HCT116 (cell line): ENCODE results near the gene LRG1. TPM values are rescaled to one million over a fixed set of nuclear protein-coding genes. Genes with fewer than 3 reads are reported as not detected.
A peak's percentile ranks its signal among the peaks of the same experiment; 100 is the strongest.

Source experiments
- ATAC-seq: fragments of 200-7000 bp; cut with Tn5 transposase; 2 replicates; pipeline ENCODE4 v1.9.1; 2020; ENCODE audit warnings: mild to moderate bottlenecking, moderate library complexity
- BruUV-seq: library from RNA; stranded (reverse); fragments of 400-500 nt; replicated peaks from 2 replicates; lab custom pipeline; 2021; lab: Mats Ljungman, UMichigan
- CTCF ChIA-PET: fragments of 300-600 bp; sonication (Branson Sonifier 250); formaldehyde crosslinking; loops from one replicate; lab custom pipeline; 2021; ENCODE audit warnings: antibody characterized with exemption; lab: Charles Lee
- POLR2A ChIA-PET: fragments of 300-600, 350-600 bp; sonication (Branson Sonifier 250); formaldehyde crosslinking; loops from one replicate; lab custom pipeline; 2021; ENCODE audit warnings: antibody characterized with exemption; lab: Charles Lee
- RAD21 ChIA-PET, 2 experiments: fragments of 300-600 bp; sonication (Branson Sonifier 250); formaldehyde crosslinking; loops; one replicate each; lab custom pipeline; 2023; ENCODE audit warnings: low total read pairs in 2 of 2; ENCODE audit not compliant: uncharacterized antibody in 2 of 2, unreplicated experiment in 2 of 2, low non-redundant PET in 1 of 2; lab: Charles Lee
- DNase-seq: peaks from one replicate; pipeline ENCODE4 v3.0.0-alpha.2; 2010; ENCODE audit warnings: low read depth, low spot score
- H2AFZ ChIP-seq: fragments of 200-600 bp; shearing (Covaris generic), sonication (generic); 2 replicates; pipeline ENCODE4 v1.6.1; 2017; ENCODE audit warnings: low read depth, mixed run types, mixed read lengths, antibody characterized with exemption, low read length; ENCODE audit not compliant: poor library complexity, severe bottlenecking
- H3K27ac ChIP-seq: 2 replicates; pipeline ENCODE4 v1.5.1; 2012; ENCODE audit warnings: low read depth, low read length
- H3K27me3 ChIP-seq: fragments of 200-600 bp; sonication (generic); 2 replicates; pipeline ENCODE4 v1.6.1; 2016; ENCODE audit warnings: mixed run types, low read length, mixed read lengths; ENCODE audit not compliant: insufficient read depth
- H3K36me3 ChIP-seq, 2 experiments: fragments of 200-500 bp in 1 of 2; fragments of 200-600 bp in 1 of 2; sonication (Bioruptor generic) in 1 of 2; sonication (generic) in 1 of 2; 2 replicates each; pipeline versions ENCODE4 v1.5.1 to v1.6.1; 2014 to 2016; ENCODE audit warnings: low read length in 2 of 2, inconsistent platforms in 1 of 2, mixed read lengths in 1 of 2, mixed run types in 1 of 2; ENCODE audit not compliant: insufficient read depth in 2 of 2, control insufficient read depth in 1 of 2
- H3K4me1 ChIP-seq, 2 experiments: fragments of 200-600 bp in 1 of 2; sonication (generic) in 1 of 2; 2 replicates each; pipeline versions ENCODE4 v1.5.1 to v1.6.1; 2012 to 2017; ENCODE audit warnings: low read length in 2 of 2, inconsistent platforms in 1 of 2, mild to moderate bottlenecking in 1 of 2, mixed read lengths in 1 of 2, mixed run types in 1 of 2, moderate library complexity in 1 of 2; ENCODE audit not compliant: insufficient read depth in 2 of 2, control insufficient read depth in 1 of 2
- H3K4me2 ChIP-seq: fragments of 200-600 bp; sonication (generic); 2 replicates; pipeline ENCODE4 v1.6.1; 2017; ENCODE audit warnings: mixed run types, low read length, mixed read lengths
- H3K4me3 ChIP-seq, 2 experiments: fragments of 200-600 bp in 1 of 2; sonication (generic) in 1 of 2; replicated peaks in 1 of 2; 2 replicates each; pipeline ENCODE4 v1.5.1; 2011 to 2016; ENCODE audit warnings: low read length in 2 of 2, control low read depth in 1 of 2, low read depth in 1 of 2, mild to moderate bottlenecking in 1 of 2, mixed read lengths in 1 of 2, mixed run types in 1 of 2
- H3K79me2 ChIP-seq: fragments of 200-600 bp; sonication (generic); 2 replicates; pipeline ENCODE4 v1.6.1; 2017; ENCODE audit warnings: mild to moderate bottlenecking, mixed run types, low read length, moderate library complexity, mixed read lengths; ENCODE audit not compliant: insufficient read depth
- H3K9ac ChIP-seq: fragments of 200-600 bp; sonication (generic); 2 replicates; pipeline ENCODE4 v1.6.1; 2016; ENCODE audit warnings: low read length, mixed read lengths
- H3K9me2 ChIP-seq: fragments of 200-600 bp; sonication (generic), shearing (Covaris generic); 2 replicates; pipeline ENCODE4 v1.6.1; 2017; ENCODE audit warnings: mixed run types, mild to moderate bottlenecking, moderate library complexity; ENCODE audit not compliant: insufficient read depth
- H3K9me3 ChIP-seq, 2 experiments: fragments of 200-500 bp in 1 of 2; fragments of 200-600 bp in 1 of 2; sonication (Bioruptor generic) in 1 of 2; sonication (generic) in 1 of 2; 2 replicates each; pipeline ENCODE4 v1.6.1; 2014 to 2017; ENCODE audit warnings: low read length in 2 of 2, mixed read lengths in 2 of 2, inconsistent platforms in 1 of 2, low read depth in 1 of 2, mild to moderate bottlenecking in 1 of 2, mixed run types in 1 of 2, moderate library complexity in 1 of 2; ENCODE audit not compliant: control insufficient read depth in 1 of 2, insufficient read depth in 1 of 2
- H4K20me1 ChIP-seq: fragments of 200-600 bp; sonication (generic), shearing (Covaris generic); 2 replicates; pipeline ENCODE4 v1.6.1; 2017; ENCODE audit warnings: mixed run types, mild to moderate bottlenecking, moderate library complexity; ENCODE audit not compliant: insufficient read depth
- ATF3 ChIP-seq: IDR thresholded peaks from 2 replicates; pipeline ENCODE4 v1.6.1; 2012
- CEBPB ChIP-seq: IDR thresholded peaks from 2 replicates; pipeline ENCODE4 v1.6.1; 2012; ENCODE audit warnings: low read depth
- EZH2 ChIP-seq: fragments of 200-600 bp; sonication (generic); IDR thresholded peaks from 2 replicates; pipeline ENCODE4 v1.6.1; 2017; ENCODE audit warnings: antibody characterized with exemption, mixed run types
- EZH2phosphoT487 ChIP-seq: fragments of 200-600 bp; IDR thresholded peaks from 2 replicates; pipeline ENCODE4 v1.6.1; 2018; ENCODE audit warnings: antibody characterized with exemption, borderline replicate concordance
- FOSL1 ChIP-seq: IDR thresholded peaks from 2 replicates; pipeline ENCODE4 v1.6.1; 2012; ENCODE audit warnings: low read depth
- POLR2A ChIP-seq: IDR thresholded peaks from 2 replicates; pipeline ENCODE4 v1.7.0; 2011; ENCODE audit warnings: borderline replicate concordance; ENCODE audit not compliant: insufficient read depth, insufficient read length; ENCODE audit errors: extremely low read depth
- POLR2AphosphoS5 ChIP-seq: IDR thresholded peaks from 2 replicates; pipeline ENCODE4 v1.6.1; 2011; ENCODE audit warnings: mild to moderate bottlenecking, low read depth, low read length, moderate library complexity
- RAD21 ChIP-seq: IDR thresholded peaks from 2 replicates; pipeline ENCODE4 v1.6.1; 2012; ENCODE audit warnings: low read depth, mild to moderate bottlenecking
- YY1 ChIP-seq: IDR thresholded peaks from 2 replicates; pipeline ENCODE4 v1.6.1; 2011; ENCODE audit warnings: low read length, low read depth, moderate library complexity, mild to moderate bottlenecking; ENCODE audit not compliant: insufficient replicate concordance; ENCODE audit errors: extremely low read depth
- intact Hi-C: fragments of 100-400 bp; cut with micrococcal nuclease; formaldehyde crosslinking; loops from 2 replicates; pipeline ENCODE4 v1.10.0; 2022
- total RNA-seq: library from RNA; stranded (reverse); gene quantifications from one replicate; pipeline ENCODE4 v1.2.1, GENCODE V29; 2021; ENCODE audit not compliant: unreplicated experiment

The LRG1 gene
- total RNA-seq, 1 experiment from 2014 or later = 1.3 TPM

GRCh38 chr19:4584670-4585460, 45.0 kb upstream of the LRG1 start:
- CTCF ChIA-PET = interaction anchor here (1.2 kb wide), 1 partner anchor 9 kb away, joined by 6 read pairs; no protein-coding TSS in a partner anchor
- BruUV-seq = no TSS peak
- peaks cover 5% of the 10 kb centered on the region for H3K79me2 ChIP-seq
- RAD21 ChIA-PET = no interaction called here
- no peak overlapping the region for H2AFZ ChIP-seq
- no peak for DNase-seq
- POLR2A ChIA-PET = interaction anchor here (1.3 kb wide), 1 partner anchor 13 kb away, joined by 4 read pairs; no protein-coding TSS in a partner anchor
- TF ChIP-seq RAD21 (no peak), ATF3 (no peak), YY1 (no peak), EZH2phosphoT487 (no peak), CEBPB (no peak), FOSL1 (no peak), POLR2AphosphoS5 (no peak), EZH2 (no peak), POLR2A (no peak)
- no peaks in the 10 kb centered on the region for H4K20me1 ChIP-seq
- H3K36me3 ChIP-seq = no peaks in the 10 kb centered on the region
- no peaks in the 10 kb centered on the region for H3K9me2 ChIP-seq
- H3K4me1 ChIP-seq = peaks cover 16 to 48% of the 10 kb centered on the region in 2 experiments; a peak in 3 of 4 replicates
- H3K27ac ChIP-seq = peak overlapping the region; percentile 55; the same call in 1 of the 2 replicates
- peak overlapping the region; percentile 63 to 64 for H3K4me3 ChIP-seq
- ATAC-seq = no peak
- H3K27me3 ChIP-seq = no peaks in the 10 kb centered on the region
- H3K4me2 ChIP-seq = peak overlapping the region; percentile 98
- H3K9me3 ChIP-seq = no peaks in the 10 kb centered on the region
- H3K9ac ChIP-seq = peak overlapping the region; percentile 47
- intact Hi-C loops = no loop called here
